Measurements from ENCODE around the gene PPP1R1A.

The PPP1R1A gene

GRCh38 chr12:54572881-54573280 lies 15.6 kb downstream of the PPP1R1A start:
- TF ChIP-seq TAF1 (IDR thresholded peaks at IDR 0.05; ENCODE audit: low read depth) (no peak), CEBPB (IDR thresholded peaks at IDR 0.05) (no peak), ZBTB7A (IDR thresholded peaks at IDR 0.05; ENCODE audit: low read depth) (no peak), USF1 (IDR thresholded peaks at IDR 0.05) (no peak), YY1 (IDR thresholded peaks at IDR 0.05; ENCODE audit: low read depth) (no peak)

GRCh38 chr12:54571193-54572188 lies 17.0 kb downstream of the PPP1R1A start:
- no peak for TF ChIP-seq ZBTB7A (IDR thresholded peaks at IDR 0.05; ENCODE audit: low read depth)
- TF ChIP-seq MAX (IDR thresholded peaks at IDR 0.05): no peak
- no peak for TF ChIP-seq USF1 (IDR thresholded peaks at IDR 0.05)
- no peak for TF ChIP-seq NFIC (IDR thresholded peaks at IDR 0.05)
- TF ChIP-seq EGR1 (IDR thresholded peaks at IDR 0.05): no peak
- TF ChIP-seq RAD21 (IDR thresholded peaks at IDR 0.05; ENCODE audit: low read depth): no peak
- TF ChIP-seq TEAD4 (IDR thresholded peaks at IDR 0.05): no peak
- no peak for TF ChIP-seq YY1 (IDR thresholded peaks at IDR 0.05; ENCODE audit: low read depth)
- TF ChIP-seq REST (IDR thresholded peaks at IDR 0.05; ENCODE audit: low read depth): no peak
- no peak for TF ChIP-seq FOXM1 (IDR thresholded peaks at IDR 0.05; ENCODE audit: borderline replicate concordance, low read depth)
- TF ChIP-seq TCF12 (IDR thresholded peaks at IDR 0.05; ENCODE audit: low read depth): no peak
- no peak for TF ChIP-seq EP300 (IDR thresholded peaks at IDR 0.05; ENCODE audit: borderline replicate concordance)
- no peak for TF ChIP-seq CREB1 (IDR thresholded peaks at IDR 0.05; ENCODE audit: low read depth)
- TF ChIP-seq TAF1 (IDR thresholded peaks at IDR 0.05; ENCODE audit: low read depth): no peak
- no peak for TF ChIP-seq CEBPB (IDR thresholded peaks at IDR 0.05)

GRCh38 chr12:54569995-54570528 lies 18.4 kb downstream of the PPP1R1A start:
- TF ChIP-seq CEBPB (IDR thresholded peaks at IDR 0.05) (no peak), EGR1 (IDR thresholded peaks at IDR 0.05) (no peak), YY1 (IDR thresholded peaks at IDR 0.05; ENCODE audit: low read depth) (no peak), NFIC (IDR thresholded peaks at IDR 0.05) (no peak), RAD21 (IDR thresholded peaks at IDR 0.05; ENCODE audit: low read depth) (no peak), USF1 (IDR thresholded peaks at IDR 0.05) (no peak), TAF1 (IDR thresholded peaks at IDR 0.05; ENCODE audit: low read depth) (no peak), ZBTB7A (IDR thresholded peaks at IDR 0.05; ENCODE audit: low read depth) (no peak), TEAD4 (IDR thresholded peaks at IDR 0.05) (no peak), EP300 (IDR thresholded peaks at IDR 0.05; ENCODE audit: borderline replicate concordance) (no peak)

- no peak for TF ChIP-seq ZBTB7A (IDR thresholded peaks at IDR 0.05; ENCODE audit: low read depth)
- no peak for TF ChIP-seq TEAD4 (IDR thresholded peaks at IDR 0.05)
- no peak for TF ChIP-seq CREB1 (IDR thresholded peaks at IDR 0.05; ENCODE audit: low read depth)
- no peak for TF ChIP-seq USF1 (IDR thresholded peaks at IDR 0.05)
- TF ChIP-seq TCF12 (IDR thresholded peaks at IDR 0.05; ENCODE audit: low read depth): no peak
- no peak for TF ChIP-seq MAX (IDR thresholded peaks at IDR 0.05)
- TF ChIP-seq FOXM1 (IDR thresholded peaks at IDR 0.05; ENCODE audit: borderline replicate concordance, low read depth): no peak
- no peak for TF ChIP-seq RAD21 (IDR thresholded peaks at IDR 0.05; ENCODE audit: low read depth)
- TF ChIP-seq CEBPB (IDR thresholded peaks at IDR 0.05): no peak
- TF ChIP-seq YY1 (IDR thresholded peaks at IDR 0.05; ENCODE audit: low read depth): no peak
- no peak for TF ChIP-seq REST (IDR thresholded peaks at IDR 0.05; ENCODE audit: low read depth)
- no peak for TF ChIP-seq TAF1 (IDR thresholded peaks at IDR 0.05; ENCODE audit: low read depth)
- TF ChIP-seq EP300 (IDR thresholded peaks at IDR 0.05; ENCODE audit: borderline replicate concordance): no peak
- TF ChIP-seq NFIC (IDR thresholded peaks at IDR 0.05): no peak
- TF ChIP-seq EGR1 (IDR thresholded peaks at IDR 0.05): no peak
Observed at GRCh38 chr12:54569072-54569471, 19.4 kb downstream of the PPP1R1A start.
